Mesenteric fat pad (tissue), 1 donor: ENCODE data around the gene SRGAP1. TPM values are rescaled to one million over a fixed set of nuclear protein-coding genes. Genes with fewer than 3 reads are reported as not detected.
"Not testable (repeated sequence)": the region's sequence is repeated elsewhere in the genome, so short reads cannot be mapped to it uniquely, and the experiment has no call there.

ENCODE experiments used
- DNase-seq: peaks from one replicate; pipeline ENCODE4 v3.0.0-alpha.2; 2020; ENCODE audit warnings: low spot score
- total RNA-seq: library from RNA; stranded (reverse); fragmentation: NEBNext Ultra II Directional; extraction: Animal tissue kit (Norgen Biotek cat#: 25700); gene quantifications from one replicate; pipeline ENCODE4 v1.2.1, GENCODE V29; 2021
- donor health status: DM: yes; HTN: yes; CAD: no.

The SRGAP1 gene
- total RNA-seq, 1 donor from 2014 or later = 20.5 TPM

DNA sequence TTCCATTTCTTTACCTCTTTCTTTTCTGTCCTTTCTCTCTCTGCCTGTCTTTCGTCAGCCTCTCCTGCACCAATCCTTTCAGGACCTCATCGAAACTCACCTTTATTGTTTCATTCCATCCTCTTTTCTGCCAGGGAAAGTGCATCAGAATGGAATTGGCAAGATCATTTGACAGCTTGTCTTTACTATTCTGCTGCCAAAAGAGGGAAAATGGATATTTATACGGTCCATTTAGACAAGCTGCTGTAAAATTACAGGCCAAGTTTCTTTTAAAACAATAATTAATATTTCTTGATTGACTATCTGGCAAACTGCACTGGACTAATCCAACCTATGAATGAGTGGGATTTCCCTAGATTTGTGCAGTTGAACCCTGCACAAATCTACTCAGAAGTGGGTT, 7.6 kb upstream of the SRGAP1 start:
- no peak for DNase-seq

DNA sequence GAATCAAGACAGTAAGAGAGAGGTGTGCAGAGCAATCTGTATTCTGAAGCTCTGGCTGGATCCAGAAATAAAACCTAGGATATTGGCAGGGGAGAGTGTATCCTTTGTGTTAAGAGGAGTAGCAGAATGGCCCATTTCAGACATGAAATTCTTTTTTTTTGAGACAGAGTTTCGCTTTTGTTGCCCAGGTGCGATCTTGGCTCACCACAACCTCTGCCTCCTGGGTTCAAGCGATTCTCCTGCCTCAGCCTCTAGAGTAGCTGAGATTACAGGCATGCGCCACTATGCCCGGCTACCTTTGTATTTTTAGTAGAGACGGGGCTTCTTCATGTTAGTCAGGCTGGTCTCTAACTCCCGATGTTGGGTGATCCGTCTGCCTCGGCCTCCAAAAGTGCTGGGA, 6.1 kb upstream of the SRGAP1 start:
- DNase-seq = no peak

DNA sequence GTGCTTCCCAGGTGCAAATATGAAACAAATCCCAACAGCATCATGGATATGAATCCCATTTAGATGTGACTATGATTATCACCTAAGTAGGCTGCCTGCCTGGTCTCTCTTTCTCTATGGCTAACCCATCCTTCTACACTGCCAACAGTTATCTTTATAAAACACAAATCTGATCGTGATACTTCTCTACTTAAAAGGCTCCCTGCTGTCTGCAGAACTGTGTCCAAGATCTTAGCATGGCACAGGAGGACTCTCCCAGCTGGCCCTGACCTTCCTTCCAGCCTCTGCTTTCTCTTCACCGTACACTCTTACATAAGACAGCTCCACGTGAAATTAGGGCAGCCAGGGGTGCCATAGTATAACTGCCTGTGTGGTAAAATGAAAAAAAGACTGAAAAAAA, 3.5 kb upstream of the SRGAP1 start:
- no peak for DNase-seq

DNA sequence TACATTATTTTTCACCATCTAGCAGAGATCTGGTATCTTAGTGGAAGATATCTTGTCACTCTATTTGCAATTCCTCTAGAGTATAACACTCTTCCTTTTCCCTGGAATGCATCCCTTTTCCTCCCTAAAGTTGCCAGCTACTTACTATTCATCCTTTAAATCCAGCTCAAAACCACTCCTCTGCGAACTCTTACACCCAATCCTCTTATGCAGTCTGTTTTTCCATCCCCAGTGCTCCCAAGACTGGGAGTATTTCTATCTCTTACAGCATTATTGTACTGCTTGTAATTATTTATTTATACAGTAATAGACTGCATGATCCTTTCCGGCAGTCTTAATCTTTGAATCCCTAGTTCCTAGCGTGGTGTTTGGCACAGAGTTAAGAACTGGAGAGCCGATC, 2.9 kb upstream of the SRGAP1 start:
- no peak for DNase-seq

DNA sequence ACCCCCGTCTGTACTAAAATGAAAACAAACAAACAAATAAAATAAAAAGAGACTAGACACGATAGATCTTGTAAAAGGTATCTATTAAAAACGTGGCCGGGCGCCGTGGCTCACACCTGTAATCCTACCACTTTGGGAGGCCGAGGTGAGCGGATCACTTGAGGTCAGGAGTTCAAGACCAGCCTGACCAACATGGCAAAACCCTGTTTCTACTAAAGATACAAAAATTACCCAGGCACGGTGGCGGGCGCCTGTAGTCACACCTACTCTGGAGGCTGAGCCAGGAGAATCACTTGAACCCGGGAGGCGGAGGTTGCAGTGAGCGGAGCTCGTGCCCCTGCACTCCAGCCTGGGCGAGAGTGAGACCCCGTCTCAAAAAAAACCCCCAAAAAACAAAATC, 1.8 kb upstream of the SRGAP1 start:
- not testable (repeated sequence) for DNase-seq

DNA sequence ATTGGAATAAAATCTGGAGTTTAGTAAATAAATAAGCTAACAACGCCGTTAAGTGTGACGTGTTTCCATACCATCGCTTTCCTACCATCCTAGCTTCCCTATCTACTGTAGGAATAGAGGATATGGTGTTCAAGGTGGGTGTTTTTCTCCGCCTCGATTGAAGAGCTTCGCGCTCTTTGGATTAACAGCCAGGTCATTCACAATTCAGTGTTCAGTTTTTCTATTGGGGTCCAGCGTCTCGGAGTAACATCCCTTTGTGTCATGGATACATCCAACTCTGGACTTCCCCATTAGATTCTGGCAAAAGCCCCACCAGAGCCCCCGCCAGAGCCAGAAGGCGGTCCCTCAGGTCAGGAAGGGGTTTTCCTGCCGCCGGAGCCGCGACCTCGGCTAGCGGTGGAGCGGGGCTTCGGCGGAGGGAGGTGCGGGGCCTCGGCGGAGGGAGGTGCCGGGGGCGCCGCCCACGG, 1.2 kb upstream of the SRGAP1 start:
- DNase-seq = no peak

DNA sequence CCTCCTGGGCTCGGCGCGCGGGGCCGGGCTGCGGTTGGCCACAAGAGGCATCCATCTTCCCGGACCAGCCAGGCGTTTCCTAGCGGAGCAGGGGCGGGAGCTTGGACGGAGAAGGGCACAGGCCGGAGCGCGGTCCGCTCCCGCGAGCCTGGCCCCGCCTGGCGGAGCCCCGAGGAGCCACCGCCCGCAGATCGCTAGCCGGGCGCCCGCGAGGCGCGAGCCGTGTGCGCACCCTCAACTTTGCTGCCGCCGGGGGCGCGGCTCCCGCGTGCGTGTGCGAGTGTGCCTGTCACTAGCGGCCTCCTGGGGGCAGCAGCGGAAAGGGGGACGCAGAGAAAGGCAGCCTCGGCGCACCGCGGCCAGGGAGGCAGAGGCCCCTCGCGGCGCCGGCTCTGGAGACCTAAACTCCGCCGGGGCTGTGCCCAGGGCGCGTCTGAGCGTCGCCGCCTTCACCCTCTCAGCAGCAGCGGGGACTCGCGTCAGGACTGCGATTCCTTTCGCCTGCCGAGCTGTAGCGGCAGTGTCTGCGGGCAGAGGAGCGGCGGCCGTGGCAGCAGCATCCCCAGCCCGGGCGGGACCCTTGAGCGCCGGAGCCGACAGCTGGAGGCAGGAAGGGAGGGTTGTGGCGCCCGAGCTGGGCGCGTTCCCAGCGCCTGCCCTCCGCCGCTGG, 644 bp upstream of the SRGAP1 start:
- DNase-seq = peak; percentile 97

DNA sequence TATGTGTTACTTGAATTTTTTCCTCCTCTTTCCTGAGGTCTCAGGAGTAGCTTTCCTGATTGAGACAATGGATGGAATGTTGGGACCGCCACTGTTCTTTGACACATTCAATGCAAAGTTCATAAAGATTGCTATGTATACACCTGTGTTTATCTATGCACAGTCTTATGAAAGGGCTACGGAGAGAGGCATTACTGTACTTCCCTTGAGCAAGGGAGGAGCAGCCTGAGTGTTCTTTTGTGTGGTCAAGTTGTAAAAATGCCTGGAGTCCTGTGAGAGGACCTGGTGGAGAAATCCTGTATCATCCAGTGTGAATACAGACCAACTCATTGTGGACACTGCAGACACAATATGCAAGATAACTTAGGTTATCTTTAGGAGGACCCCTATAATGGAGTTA, 1.2 kb downstream of the SRGAP1 start:
- DNase-seq = no peak

DNA sequence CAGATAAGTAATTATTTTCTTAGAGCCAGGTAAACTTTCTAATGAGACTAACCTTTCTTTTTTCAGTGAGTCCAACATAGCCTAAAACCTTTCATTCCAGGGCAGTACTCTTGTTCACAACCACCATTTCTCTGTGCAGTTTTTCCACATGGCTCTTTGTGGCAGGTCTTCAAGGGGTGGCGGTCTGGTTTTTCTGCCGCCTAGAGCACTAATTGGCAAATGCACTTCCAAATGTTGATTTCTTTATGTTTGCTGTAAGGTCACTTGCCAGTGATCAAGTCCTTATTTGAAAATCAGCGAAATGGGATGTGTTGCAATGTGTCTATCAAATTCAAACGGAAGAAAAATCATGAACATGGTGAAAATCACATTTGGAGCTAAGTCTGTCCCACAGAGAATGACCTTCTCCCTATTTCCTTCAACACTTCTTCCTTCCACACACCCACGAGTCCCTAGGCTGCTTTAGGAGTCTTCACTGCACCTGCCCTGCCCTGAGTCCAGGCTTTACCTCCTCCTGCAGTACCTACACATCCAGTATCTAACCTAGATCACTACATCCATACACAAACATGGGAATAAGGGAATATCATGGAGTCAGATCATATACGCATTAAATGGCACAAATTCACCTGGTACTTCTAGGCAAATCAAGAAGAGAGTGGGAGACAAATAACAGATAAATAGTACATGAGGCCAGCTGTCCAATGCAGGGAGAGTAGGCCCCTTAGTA, 1.9 kb downstream of the SRGAP1 start:
- DNase-seq = no peak

DNA sequence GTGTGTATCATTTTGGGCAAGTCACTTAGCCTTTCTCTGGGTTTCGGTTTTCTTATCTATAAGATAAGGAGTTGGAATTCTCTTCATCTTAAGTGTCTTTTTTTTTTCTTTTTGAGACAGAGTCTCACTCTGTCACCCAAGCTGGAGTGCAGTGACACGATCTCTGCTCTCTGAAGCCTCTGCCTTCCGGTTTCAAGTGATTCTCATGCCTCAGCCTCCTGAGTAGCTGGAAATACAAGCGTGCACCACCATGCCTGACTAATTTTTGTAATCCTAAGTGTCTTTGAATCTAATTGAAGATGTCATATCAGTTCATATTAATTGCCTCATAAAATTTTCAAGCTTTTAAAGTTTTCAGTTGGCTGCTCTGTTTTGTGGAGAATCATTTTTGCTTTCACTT, 4.0 kb downstream of the SRGAP1 start:
- no peak for DNase-seq

DNA sequence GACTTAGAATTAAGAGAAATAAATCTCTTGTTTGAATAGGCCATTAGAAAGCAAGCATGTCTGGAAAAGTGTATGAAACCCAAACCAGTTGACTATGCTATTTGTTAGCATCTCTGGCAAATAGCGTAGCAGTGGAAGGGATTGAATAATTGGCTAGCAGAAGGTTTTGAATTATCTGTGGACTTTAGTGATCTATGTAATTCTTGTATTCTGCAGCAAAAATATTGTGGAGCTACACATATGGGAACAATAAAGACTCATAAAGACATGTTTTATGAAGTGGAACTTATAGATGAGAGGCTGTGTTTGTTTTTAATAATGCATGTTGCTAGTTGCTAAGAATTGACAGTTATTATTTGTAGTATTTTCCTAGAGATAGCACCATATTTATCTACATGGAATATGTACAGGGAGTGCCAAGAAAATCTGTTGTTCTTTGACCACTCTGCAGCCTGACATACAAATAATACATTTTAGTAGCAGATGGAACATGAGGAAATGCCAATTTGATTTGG, 4.7 kb downstream of the SRGAP1 start:
- no peak for DNase-seq

DNA sequence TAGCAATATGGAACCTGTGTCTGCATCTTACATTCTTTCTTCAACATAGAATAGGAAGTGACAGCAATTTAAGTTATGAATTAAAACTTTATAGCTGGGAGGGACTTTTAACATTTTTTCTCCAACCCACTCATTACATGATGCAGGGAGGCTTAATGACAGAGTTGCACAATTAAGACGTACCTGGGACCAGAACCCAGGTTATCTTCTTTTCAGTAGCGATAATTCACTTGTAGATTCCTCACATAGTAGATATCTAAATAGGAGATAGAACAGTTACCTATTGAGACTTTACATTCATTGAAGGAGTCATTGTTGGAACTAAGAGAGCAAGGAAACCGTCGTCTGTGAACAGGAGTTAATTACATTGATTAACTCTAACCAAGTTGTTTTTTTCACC, 5.1 kb downstream of the SRGAP1 start:
- DNase-seq = no peak

DNA sequence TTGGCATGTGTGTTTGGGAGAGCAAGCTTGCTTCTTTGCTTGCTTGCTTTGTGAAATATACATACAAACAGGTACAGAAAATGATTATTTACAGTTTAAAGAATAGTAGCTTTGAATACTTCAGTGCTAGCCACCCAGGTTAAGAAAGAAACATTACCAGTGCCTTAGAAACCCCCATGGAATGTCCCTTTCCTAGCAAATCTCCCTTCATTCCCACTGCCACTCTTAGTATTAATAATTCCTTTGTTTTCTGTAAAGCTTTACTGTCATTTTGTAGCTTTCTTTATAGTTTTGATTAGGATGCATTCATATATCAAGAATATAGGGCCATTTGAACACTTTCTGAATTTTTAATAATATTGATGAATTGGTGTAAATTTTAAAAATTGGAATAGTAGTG, 9.5 kb downstream of the SRGAP1 start:
- no peak for DNase-seq

DNA sequence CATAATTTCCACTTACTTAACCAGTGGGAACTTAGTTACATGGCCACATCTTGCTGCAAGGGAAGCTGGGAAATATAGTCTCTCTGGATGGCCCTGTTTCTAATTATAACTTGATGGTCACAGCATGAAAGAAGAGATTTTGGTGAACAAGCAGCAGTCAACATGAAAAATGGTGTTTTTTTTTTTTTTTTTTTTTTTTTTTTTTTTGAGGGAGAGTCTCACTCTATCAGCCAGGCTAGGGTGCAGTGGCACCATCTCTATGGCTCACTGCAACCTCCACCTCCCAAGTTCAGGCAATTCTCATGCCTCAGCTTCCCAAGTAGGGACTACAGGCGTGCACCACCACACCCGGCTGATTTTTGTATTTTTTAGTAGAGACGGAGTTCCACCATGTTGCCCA, 10.8 kb downstream of the SRGAP1 start:
- DNase-seq = no peak

DNA sequence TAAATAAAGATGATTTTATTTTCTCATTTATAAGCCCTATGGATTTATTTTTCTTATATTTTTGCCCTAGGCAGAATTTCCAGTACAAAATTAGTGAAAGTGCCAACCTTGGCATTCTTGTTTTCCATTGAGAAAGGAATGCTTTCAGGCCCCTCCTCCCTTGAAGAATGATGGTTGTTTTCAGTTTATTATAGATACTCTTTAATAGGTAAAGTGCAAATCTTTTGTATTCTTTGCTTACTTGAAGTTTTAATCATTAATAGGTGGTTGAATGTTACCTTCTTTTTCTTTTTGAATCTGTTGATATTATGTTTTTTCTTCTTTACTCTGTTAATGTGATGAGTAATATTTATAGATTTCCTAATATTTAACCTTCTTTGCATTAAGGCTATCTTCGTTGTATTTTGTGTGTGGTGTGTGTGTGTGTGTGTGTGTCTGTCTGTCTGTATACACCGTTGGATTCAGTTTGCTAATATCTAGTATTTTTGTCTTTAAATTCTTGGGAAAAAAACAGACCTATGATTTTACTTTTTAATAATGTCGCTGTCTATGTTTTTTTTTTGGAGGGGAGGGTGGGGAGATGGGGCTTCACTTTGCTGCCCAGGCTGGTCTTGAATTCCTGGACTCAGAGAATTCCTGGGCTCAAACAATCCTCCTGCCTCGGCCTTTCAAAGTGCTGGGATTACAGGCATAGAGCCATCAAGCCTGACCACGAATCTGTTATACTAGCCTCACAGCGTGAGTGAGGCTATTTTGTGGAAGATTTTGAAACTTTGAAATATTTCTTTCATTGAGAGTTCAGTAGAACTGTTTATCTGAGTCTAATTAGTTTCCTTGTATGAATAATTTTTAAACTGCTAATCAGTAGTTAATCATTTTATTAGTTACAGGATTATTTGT, 13.5 kb downstream of the SRGAP1 start:
- DNase-seq = no peak

DNA sequence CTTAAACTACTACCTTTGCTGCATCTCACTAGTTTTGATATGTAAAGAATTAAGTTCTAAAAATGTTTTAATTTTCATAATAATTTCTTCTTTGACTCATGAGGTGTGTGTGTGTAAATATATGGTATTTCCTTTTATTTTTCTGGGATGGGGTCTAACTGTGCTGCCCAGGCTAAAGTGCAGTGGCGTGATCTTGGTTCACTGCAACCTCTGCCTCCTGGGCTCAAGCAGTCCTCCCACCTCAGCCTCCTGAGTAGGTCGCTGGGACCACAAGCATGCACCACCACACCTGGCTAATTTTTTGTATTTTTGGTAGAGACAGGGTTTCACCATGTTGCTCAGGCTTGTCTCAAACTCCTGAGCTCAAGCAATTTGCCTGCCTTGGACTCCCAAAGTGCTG, 15.4 kb downstream of the SRGAP1 start:
- DNase-seq = not testable (repeated sequence)

DNA sequence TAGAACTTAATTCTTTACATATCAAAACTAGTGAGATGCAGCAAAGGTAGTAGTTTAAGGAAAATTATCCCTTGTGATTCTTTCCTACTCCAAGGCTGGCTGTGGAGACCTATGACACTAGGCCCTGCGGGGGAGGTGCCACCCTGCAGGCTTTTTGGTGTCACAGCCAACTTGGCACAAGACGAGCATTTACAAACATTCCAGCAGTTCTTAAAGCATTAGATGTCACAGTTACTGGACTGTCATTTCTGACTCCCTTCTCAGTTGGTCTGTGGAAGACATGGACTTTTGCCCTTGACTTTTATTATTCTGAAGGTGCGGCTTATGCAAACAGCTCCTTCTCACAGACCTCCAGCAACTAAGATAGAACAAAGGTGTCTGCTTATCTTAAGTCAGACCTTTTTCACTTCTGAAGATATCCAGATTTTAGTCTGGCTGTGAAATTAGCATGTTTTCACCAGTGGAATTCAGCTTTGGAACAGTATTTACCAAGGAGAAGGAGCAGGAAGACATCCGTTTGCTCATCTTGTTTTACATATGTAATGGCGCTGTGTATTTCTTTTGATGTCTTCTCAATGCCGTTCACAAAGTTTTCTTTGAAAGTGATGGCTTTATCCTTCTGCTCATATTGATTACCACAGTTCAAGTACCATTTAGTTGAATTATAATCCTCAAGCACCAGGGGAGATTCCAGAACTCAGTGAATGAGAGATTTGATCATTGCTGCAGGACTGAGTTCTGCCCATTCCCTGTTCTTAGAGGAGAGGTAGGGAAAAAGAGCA, 17.9 kb downstream of the SRGAP1 start:
- DNase-seq = no peak

DNA sequence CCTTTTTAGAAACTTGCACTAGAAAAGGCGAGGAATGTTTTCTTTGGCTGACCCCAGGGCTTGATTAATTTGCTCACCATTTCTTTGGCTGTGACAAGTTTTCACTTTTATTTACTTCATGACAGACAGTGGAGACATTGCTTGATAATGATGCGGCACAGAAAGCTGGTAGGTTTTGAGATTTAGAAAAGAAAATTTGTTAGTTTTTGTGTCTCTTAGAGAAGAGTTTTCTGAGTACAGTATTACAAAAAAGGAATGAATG, 18.4 kb downstream of the SRGAP1 start:
- no peak for DNase-seq

DNA sequence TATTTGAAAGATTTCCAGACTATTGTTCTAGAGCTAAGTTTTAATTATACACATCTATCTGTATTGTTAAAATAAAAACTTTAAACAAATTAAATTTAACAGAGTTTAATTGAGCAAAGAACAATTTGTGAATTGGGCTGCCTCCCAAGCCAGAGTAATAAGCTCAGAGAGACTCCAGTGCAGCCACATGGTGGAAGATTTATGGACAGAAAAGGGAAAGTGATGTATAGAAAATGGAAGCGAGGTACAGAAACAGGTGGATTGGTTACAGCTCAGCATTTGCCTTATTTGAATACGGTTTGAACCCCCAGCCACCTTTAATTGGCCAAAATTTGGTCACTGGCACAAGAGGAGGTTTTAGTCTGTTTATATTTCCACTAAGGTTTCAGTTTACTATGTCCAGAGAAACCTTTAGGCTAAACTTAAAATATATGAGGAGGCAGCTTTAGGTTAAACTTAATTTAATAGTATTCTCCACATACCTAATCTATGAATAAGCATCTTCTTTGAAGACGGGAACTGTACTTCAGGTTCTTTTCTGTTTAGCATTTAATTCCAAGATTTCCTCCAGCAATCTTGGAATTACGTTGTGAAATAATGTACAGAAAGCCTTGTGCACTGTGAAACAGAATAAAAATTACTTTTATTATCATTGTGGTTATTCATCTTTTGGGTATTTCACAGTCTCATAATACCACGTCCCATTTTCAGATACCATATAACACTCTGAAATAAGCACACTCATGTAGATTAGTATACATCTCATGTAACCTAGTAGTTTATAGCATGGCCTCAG, 19.4 kb downstream of the SRGAP1 start:
- no peak for DNase-seq

DNA sequence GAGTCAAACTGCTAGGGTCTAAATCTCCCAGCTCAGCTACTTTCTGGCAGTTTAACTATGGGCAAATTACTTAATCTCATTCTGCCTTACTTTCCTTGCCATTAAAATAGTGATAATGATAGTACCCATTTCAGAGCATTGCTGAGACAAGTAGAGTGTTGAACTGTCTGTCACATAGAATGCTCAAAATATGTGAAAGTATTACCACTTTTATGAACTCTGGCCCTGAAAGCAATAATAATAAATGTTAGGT, 19.9 kb downstream of the SRGAP1 start:
- DNase-seq = no peak

DNA sequence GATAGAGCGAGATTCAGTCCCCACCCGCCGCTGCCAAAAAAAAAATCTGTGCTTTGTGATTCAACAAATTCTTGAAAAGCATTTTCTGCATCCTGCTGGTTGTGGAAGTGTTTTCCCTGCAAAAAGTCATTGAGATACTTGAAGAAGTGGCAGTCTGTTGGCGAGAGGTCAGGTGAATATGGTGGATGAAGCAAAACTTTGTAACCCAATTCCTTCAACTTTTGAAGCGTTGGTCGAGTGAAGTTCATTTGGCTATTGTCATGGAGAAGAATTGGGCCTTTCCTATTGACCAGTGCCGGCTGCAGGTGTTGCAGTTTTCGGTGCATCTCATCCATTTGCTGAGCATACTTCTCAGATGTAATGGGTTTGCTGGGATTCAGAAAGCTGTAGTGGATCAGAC, 20.9 kb downstream of the SRGAP1 start:
- DNase-seq = no peak
